Loucy (cell line): ENCODE data around the gene TMCC3.

Experiments used
- H2AFZ ChIP-seq: fragments of 200-600 bp; sonication (generic); 2 replicates; pipeline ENCODE4 v1.6.0; 2016; ENCODE audit warnings: antibody characterized with exemption, mild to moderate bottlenecking, low read length, moderate library complexity
- H3F3A ChIP-seq: fragments of 200-600 bp; 2 replicates; pipeline ENCODE4 v1.6.0; 2016; ENCODE audit warnings: antibody characterized with exemption, low read depth, mild to moderate bottlenecking
- H3K27me3 ChIP-seq: fragments of 200-600 bp; sonication (generic); 2 replicates; pipeline ENCODE4 v1.6.1; 2014; ENCODE audit warnings: low read length, mild to moderate bottlenecking; ENCODE audit not compliant: insufficient read depth, poor library complexity, severe bottlenecking
- H3K36me3 ChIP-seq: fragments of 200-600 bp; sonication (generic); 2 replicates; pipeline ENCODE4 v1.6.1; 2016; ENCODE audit warnings: low read length; ENCODE audit not compliant: insufficient read depth
- H3K4me1 ChIP-seq: fragments of 200-600 bp; sonication (generic); 2 replicates; pipeline ENCODE4 v1.5.1; 2014; ENCODE audit warnings: low read length, mild to moderate bottlenecking; ENCODE audit not compliant: insufficient read depth, poor library complexity, severe bottlenecking
- H3K4me2 ChIP-seq: fragments of 200-600 bp; sonication (generic); 2 replicates; pipeline ENCODE4 v1.6.0; 2014; ENCODE audit warnings: antibody characterized with exemption, low read length, low read depth, mild to moderate bottlenecking; ENCODE audit not compliant: poor library complexity, severe bottlenecking
- H3K4me3 ChIP-seq: fragments of 200-600 bp; sonication (generic); 2 replicates; pipeline ENCODE4 v1.5.1; 2014; ENCODE audit warnings: low read length, mild to moderate bottlenecking, mixed read lengths; ENCODE audit not compliant: poor library complexity, severe bottlenecking
- H3K79me2 ChIP-seq: fragments of 200-600 bp; sonication (generic); 2 replicates; pipeline ENCODE4 v1.6.1; 2014; ENCODE audit warnings: low read length; ENCODE audit not compliant: insufficient read depth
- H3K9ac ChIP-seq: fragments of 200-600 bp; sonication (generic); 2 replicates; pipeline ENCODE4 v1.6.0; 2014; ENCODE audit warnings: mild to moderate bottlenecking, low read depth, low read length, moderate library complexity; ENCODE audit not compliant: poor library complexity, severe bottlenecking
- H3K9me2 ChIP-seq: fragments of 200-600 bp; sonication (generic); replicated peaks from 2 replicates; pipeline ENCODE4 v1.6.1; 2016; ENCODE audit warnings: low read depth, low read length, mixed read lengths
- H3K9me3 ChIP-seq: fragments of 200-600 bp; sonication (generic); 2 replicates; pipeline ENCODE4 v1.6.1; 2014; ENCODE audit warnings: mild to moderate bottlenecking, antibody characterized with exemption, low read length, low read depth; ENCODE audit not compliant: insufficient read depth
- H4K20me1 ChIP-seq: fragments of 200-600 bp; sonication (generic); 2 replicates; pipeline ENCODE4 v1.6.0; 2014; ENCODE audit warnings: antibody characterized with exemption, low read length, mild to moderate bottlenecking; ENCODE audit not compliant: insufficient read depth, poor library complexity, severe bottlenecking
- EZH2phosphoT487 ChIP-seq: fragments of 200-600 bp; IDR thresholded peaks from 2 replicates; pipeline ENCODE4 v1.6.1; 2018; ENCODE audit warnings: antibody characterized with exemption, mild to moderate bottlenecking, moderate library complexity, borderline replicate concordance
- TF ChIP-seq, protein P1 (sequence below): fragments of 200-600 bp; sonication (generic); conservative IDR thresholded peaks from 2 replicates; pipeline ENCODE4 v1.5.1; 2014; ENCODE audit warnings: mild to moderate bottlenecking, antibody characterized with exemption, low read length

Gene TMCC3

DNA sequence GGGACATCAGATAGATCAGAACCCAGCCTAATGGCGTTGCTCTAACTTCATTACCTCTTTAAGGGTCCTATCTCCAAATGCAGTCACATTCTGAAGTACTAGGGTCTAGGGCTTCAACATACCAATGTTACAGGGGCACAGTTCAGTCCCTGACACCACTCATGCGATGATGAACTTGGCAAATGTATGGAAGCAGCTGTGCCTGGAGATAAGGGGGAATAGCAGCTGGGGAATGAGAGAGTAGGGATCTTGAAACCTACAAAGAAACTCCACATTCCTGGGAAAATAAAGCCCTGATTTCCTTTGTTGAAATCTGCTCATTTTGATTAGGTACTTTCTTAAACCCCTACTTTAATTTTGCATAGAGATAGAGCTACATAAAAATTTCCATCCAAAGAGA, 20.5 kb upstream of the TMCC3 start:
- no peak overlapping the region for H3K9ac ChIP-seq
- no peaks in the 10 kb centered on the region for H3K9me2 ChIP-seq
- TF ChIP-seq EZH2phosphoT487 = no peak
- TF ChIP-seq, protein P1, sequence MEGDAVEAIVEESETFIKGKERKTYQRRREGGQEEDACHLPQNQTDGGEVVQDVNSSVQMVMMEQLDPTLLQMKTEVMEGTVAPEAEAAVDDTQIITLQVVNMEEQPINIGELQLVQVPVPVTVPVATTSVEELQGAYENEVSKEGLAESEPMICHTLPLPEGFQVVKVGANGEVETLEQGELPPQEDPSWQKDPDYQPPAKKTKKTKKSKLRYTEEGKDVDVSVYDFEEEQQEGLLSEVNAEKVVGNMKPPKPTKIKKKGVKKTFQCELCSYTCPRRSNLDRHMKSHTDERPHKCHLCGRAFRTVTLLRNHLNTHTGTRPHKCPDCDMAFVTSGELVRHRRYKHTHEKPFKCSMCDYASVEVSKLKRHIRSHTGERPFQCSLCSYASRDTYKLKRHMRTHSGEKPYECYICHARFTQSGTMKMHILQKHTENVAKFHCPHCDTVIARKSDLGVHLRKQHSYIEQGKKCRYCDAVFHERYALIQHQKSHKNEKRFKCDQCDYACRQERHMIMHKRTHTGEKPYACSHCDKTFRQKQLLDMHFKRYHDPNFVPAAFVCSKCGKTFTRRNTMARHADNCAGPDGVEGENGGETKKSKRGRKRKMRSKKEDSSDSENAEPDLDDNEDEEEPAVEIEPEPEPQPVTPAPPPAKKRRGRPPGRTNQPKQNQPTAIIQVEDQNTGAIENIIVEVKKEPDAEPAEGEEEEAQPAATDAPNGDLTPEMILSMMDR = no peak
- H3K4me2 ChIP-seq = no peak overlapping the region
- no peaks in the 10 kb centered on the region for H3K9me3 ChIP-seq
- H3K4me3 ChIP-seq = no peak overlapping the region
- no peaks in the 10 kb centered on the region for H3K36me3 ChIP-seq
- no peaks in the 10 kb centered on the region for H3K79me2 ChIP-seq
- no peaks in the 10 kb centered on the region for H4K20me1 ChIP-seq
- no peak overlapping the region for H2AFZ ChIP-seq
- H3K4me1 ChIP-seq = peaks cover 10% of the 10 kb centered on the region
- no peaks in the 10 kb centered on the region for H3F3A ChIP-seq
- no peaks in the 10 kb centered on the region for H3K27me3 ChIP-seq

GRCh38 chr12:94670075-94670474, 19.7 kb upstream of the TMCC3 start:
- TF ChIP-seq EZH2phosphoT487 = no peak
- Histone ChIP-seq H3K4me1 (peaks cover 5% of the 10 kb centered on the region), H2AFZ (no peak overlapping the region), H3K79me2 (no peaks in the 10 kb centered on the region), H3K9me2 (no peaks in the 10 kb centered on the region), H3K27me3 (no peaks in the 10 kb centered on the region), H3K4me3 (no peak overlapping the region), H3K9me3 (no peaks in the 10 kb centered on the region), H4K20me1 (no peaks in the 10 kb centered on the region), H3K9ac (no peak overlapping the region), H3K36me3 (no peaks in the 10 kb centered on the region), H3K4me2 (no peak overlapping the region), H3F3A (no peaks in the 10 kb centered on the region)

GRCh38 chr12:94667031-94667540, 16.7 kb upstream of the TMCC3 start:
- Histone ChIP-seq H3K4me1 (no peaks in the 10 kb centered on the region), H3K27me3 (no peaks in the 10 kb centered on the region), H3F3A (no peaks in the 10 kb centered on the region), H3K9me3 (no peaks in the 10 kb centered on the region), H3K9me2 (no peaks in the 10 kb centered on the region), H3K4me3 (no peak overlapping the region), H3K36me3 (no peaks in the 10 kb centered on the region), H3K79me2 (no peaks in the 10 kb centered on the region), H2AFZ (no peak overlapping the region), H3K4me2 (no peak overlapping the region), H3K9ac (no peak overlapping the region), H4K20me1 (no peaks in the 10 kb centered on the region)
- TF ChIP-seq EZH2phosphoT487 = no peak
- TF ChIP-seq, protein P1 = no peak

DNA sequence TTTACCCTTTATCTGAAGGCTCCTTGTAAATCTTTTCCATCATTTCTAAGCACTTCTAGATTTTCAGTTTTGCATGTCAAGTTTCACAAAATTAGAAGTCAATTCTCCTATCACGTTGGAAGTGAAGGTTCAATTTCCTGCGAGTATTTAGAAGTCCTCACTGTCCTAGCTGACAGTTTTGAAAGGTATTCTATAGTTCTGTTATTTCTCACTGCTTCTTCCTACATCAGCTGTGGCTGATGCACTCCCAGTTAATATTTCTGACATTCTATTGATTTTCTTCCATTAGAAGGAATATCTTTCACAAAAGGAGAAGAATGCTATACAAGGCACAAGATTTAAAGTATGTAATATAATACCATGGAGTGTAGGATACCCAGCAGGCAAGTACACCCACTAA, 15.8 kb upstream of the TMCC3 start:
- no peak overlapping the region for H3K4me3 ChIP-seq
- H3K9ac ChIP-seq = no peak overlapping the region
- no peaks in the 10 kb centered on the region for H3K27me3 ChIP-seq
- H4K20me1 ChIP-seq = no peaks in the 10 kb centered on the region
- no peaks in the 10 kb centered on the region for H3K9me3 ChIP-seq
- no peaks in the 10 kb centered on the region for H3K4me1 ChIP-seq
- H2AFZ ChIP-seq = no peak overlapping the region
- no peaks in the 10 kb centered on the region for H3K79me2 ChIP-seq
- no peaks in the 10 kb centered on the region for H3F3A ChIP-seq
- H3K36me3 ChIP-seq = no peaks in the 10 kb centered on the region
- TF ChIP-seq, protein P1 = no peak
- no peak for TF ChIP-seq EZH2phosphoT487
- no peaks in the 10 kb centered on the region for H3K9me2 ChIP-seq
- no peak overlapping the region for H3K4me2 ChIP-seq
